ENCODE results near the gene TUNAR. TPM values are rescaled to one million over a fixed set of nuclear protein-coding genes. Genes with fewer than 3 reads are reported as not detected.

Gene TUNAR
- total and polyA plus RNA-seq, 9 of the 15 experiments (the other 6 are each of a cell fraction or from before 2014, with no cell fraction given) = not detected

DNA sequence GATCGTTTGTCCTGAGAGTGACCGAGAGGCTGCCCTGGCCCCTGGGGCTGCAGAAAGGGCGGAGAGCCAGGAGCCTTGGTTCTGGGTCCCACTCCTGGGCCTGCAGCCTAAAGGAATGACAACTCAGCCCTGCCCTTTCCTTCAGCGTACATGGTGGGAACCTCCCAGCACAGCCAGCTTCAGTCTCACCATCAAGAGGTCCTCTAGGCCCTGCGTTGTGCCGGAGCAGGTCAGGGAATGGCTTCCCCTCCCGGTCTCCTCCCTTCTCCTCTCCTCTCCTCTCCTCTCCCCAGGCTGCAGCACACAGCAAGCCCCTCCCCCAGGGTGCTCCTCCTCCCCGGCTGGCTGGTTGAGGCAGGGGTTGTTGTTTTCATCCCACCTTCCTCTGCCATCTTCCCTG, 44.6 kb upstream of the TUNAR start:
- BruUV-seq (replicated peaks) = no TSS peak
- intact Hi-C loops (cut with micrococcal nuclease) (no loop called here), in situ Hi-C loops (cut with MboI) (no loop called here)
- no peaks in the 10 kb centered on the region for H3K79me2 ChIP-seq (ENCODE audit: control insufficient read depth, insufficient read depth, low read length)
- 0% methylated on average over 7 of the region's 8 CpGs for WGBS (ENCODE audit: insufficient coverage, low coverage, missing lambda C conversion rate)
- DNase-seq (ENCODE audit: extremely low read depth in 1 of 4, low spot score in 3 of 4) (no peak), ATAC-seq (no peak), FAIRE-seq (no peak)
- no peaks in the 10 kb centered on the region for H4K20me1 ChIP-seq (replicated peaks; ENCODE audit: control insufficient read depth, insufficient read depth, low read length)
- ChIA-PET POLR2A (interaction anchor here (0.6 kb wide), 1 partner anchor 50 kb away, joined by 3 read pairs; no protein-coding TSS in a partner anchor), CTCF (ENCODE audit: low intra/inter-chr PET ratio) (no interaction called here)
- no peak overlapping the region for H2AFZ ChIP-seq (ENCODE audit: low read depth, low read length)
- no peak overlapping the region for H3K4me3 ChIP-seq
- H3K9me1 ChIP-seq (ENCODE audit: control insufficient read depth, insufficient read depth, low read length) = no peaks in the 10 kb centered on the region
- no peak overlapping the region for H3K4me2 ChIP-seq (ENCODE audit: insufficient read depth, low read length)
- H3K27me3 ChIP-seq (ENCODE audit: control insufficient read depth in 2 of 2, insufficient read depth in 2 of 2, low read length in 2 of 2) = no peaks in the 10 kb centered on the region
- H3K9ac ChIP-seq (ENCODE audit: insufficient read depth in 1 of 2, low read depth in 2 of 2, low read length in 2 of 2) = no peak overlapping the region
- H3K9me3 ChIP-seq (replicated peaks; ENCODE audit: control insufficient read depth, insufficient read depth, low read depth, low read length) = no peaks in the 10 kb centered on the region
- no peak overlapping the region for H3K27ac ChIP-seq (ENCODE audit: extremely low read depth, low read depth, low read length)
- H3K4me1 ChIP-seq (replicated peaks in 1 of 2; ENCODE audit: control insufficient read depth in 2 of 2, insufficient read depth in 2 of 2, low read length in 2 of 2) = no peaks in the 10 kb centered on the region
- H3K36me3 ChIP-seq (ENCODE audit: control insufficient read depth, insufficient read depth, low read length) = no peaks in the 10 kb centered on the region
- TF ChIP-seq TBL1XR1 (IDR thresholded peaks at IDR 0.05; ENCODE audit: low read length in 2 of 2) (no peak), MTA2 (IDR thresholded peaks at IDR 0.05; ENCODE audit: low read depth) (no peak), DNMT1 (IDR thresholded peaks at IDR 0.05) (no peak), ZNF695 (CRISPR knock-in tag; IDR thresholded peaks at IDR 0.05) (no peak), ZNF143 (CRISPR knock-in tag; IDR thresholded peaks at IDR 0.05) (no peak), NR3C1 (CRISPR knock-in tag; IDR thresholded peaks at IDR 0.05) (no peak), MEF2A (IDR thresholded peaks at IDR 0.05; ENCODE audit: control insufficient read depth, low read depth, low read length) (no peak), HDAC2 (IDR thresholded peaks at IDR 0.05) (no peak), MCM7 (IDR thresholded peaks at IDR 0.05) (no peak), HNRNPUL1 (IDR thresholded peaks at IDR 0.05; ENCODE audit: low read length) (no peak), ZFX (CRISPR knock-in tag; IDR thresholded peaks at IDR 0.05) (no peak), ZNF436 (CRISPR knock-in tag; IDR thresholded peaks at IDR 0.05) (no peak)
- TF ChIP-seq, protein P1, sequence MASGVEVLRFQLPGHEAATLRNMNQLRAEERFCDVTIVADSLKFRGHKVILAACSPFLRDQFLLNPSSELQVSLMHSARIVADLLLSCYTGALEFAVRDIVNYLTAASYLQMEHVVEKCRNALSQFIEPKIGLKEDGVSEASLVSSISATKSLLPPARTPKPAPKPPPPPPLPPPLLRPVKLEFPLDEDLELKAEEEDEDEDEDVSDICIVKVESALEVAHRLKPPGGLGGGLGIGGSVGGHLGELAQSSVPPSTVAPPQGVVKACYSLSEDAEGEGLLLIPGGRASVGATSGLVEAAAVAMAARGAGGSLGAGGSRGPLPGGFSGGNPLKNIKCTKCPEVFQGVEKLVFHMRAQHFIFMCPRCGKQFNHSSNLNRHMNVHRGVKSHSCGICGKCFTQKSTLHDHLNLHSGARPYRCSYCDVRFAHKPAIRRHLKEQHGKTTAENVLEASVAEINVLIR (CRISPR knock-in tag; IDR thresholded peaks at IDR 0.05) = no peak
- TF ChIP-seq, protein P2, sequence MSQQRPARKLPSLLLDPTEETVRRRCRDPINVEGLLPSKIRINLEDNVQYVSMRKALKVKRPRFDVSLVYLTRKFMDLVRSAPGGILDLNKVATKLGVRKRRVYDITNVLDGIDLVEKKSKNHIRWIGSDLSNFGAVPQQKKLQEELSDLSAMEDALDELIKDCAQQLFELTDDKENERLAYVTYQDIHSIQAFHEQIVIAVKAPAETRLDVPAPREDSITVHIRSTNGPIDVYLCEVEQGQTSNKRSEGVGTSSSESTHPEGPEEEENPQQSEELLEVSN (IDR thresholded peaks at IDR 0.05; ENCODE audit: borderline replicate concordance in 1 of 2, extremely low read depth in 1 of 2, insufficient read depth in 1 of 2, insufficient read length in 1 of 2, low read depth in 1 of 2, low read length in 1 of 2, poor library complexity in 1 of 2, severe bottlenecking in 1 of 2) = no peak
- TF ChIP-seq, protein P3, sequence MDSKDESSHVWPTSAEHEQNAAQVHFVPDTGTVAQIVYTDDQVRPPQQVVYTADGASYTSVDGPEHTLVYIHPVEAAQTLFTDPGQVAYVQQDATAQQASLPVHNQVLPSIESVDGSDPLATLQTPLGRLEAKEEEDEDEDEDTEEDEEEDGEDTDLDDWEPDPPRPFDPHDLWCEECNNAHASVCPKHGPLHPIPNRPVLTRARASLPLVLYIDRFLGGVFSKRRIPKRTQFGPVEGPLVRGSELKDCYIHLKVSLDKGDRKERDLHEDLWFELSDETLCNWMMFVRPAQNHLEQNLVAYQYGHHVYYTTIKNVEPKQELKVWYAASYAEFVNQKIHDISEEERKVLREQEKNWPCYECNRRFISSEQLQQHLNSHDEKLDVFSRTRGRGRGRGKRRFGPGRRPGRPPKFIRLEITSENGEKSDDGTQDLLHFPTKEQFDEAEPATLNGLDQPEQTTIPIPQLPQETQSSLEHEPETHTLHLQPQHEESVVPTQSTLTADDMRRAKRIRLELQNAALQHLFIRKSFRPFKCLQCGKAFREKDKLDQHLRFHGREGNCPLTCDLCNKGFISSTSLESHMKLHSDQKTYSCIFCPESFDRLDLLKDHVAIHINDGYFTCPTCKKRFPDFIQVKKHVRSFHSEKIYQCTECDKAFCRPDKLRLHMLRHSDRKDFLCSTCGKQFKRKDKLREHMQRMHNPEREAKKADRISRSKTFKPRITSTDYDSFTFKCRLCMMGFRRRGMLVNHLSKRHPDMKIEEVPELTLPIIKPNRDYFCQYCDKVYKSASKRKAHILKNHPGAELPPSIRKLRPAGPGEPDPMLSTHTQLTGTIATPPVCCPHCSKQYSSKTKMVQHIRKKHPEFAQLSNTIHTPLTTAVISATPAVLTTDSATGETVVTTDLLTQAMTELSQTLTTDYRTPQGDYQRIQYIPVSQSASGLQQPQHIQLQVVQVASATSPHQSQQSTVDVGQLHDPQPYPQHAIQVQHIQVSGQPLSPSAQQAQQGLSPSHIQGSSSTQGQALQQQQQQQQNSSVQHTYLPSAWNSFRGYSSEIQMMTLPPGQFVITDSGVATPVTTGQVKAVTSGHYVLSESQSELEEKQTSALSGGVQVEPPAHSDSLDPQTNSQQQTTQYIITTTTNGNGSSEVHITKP (IDR thresholded peaks at IDR 0.05; ENCODE audit: partially characterized antibody) = no peak
- TF ChIP-seq, protein P4, sequence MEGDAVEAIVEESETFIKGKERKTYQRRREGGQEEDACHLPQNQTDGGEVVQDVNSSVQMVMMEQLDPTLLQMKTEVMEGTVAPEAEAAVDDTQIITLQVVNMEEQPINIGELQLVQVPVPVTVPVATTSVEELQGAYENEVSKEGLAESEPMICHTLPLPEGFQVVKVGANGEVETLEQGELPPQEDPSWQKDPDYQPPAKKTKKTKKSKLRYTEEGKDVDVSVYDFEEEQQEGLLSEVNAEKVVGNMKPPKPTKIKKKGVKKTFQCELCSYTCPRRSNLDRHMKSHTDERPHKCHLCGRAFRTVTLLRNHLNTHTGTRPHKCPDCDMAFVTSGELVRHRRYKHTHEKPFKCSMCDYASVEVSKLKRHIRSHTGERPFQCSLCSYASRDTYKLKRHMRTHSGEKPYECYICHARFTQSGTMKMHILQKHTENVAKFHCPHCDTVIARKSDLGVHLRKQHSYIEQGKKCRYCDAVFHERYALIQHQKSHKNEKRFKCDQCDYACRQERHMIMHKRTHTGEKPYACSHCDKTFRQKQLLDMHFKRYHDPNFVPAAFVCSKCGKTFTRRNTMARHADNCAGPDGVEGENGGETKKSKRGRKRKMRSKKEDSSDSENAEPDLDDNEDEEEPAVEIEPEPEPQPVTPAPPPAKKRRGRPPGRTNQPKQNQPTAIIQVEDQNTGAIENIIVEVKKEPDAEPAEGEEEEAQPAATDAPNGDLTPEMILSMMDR (IDR thresholded peaks at IDR 0.05 in 2 of 3, conservative IDR thresholded peaks at IDR 0.05 in 1 of 3; ENCODE audit: insufficient read depth in 2 of 3, low read depth in 1 of 3, low read length in 3 of 3) = no peak
